Mesenteric fat pad (tissue), 1 donor: ENCODE data around the gene PES1. TPM values are rescaled to one million over a fixed set of nuclear protein-coding genes. Genes with fewer than 3 reads are reported as not detected.
"Not testable (repeated sequence)": the region's sequence is repeated elsewhere in the genome, so short reads cannot be mapped to it uniquely, and the experiment has no call there.

ENCODE experiments used
- DNase-seq: peaks from one replicate; pipeline ENCODE4 v3.0.0-alpha.2; 2020; ENCODE audit warnings: low spot score
- total RNA-seq: library from RNA; stranded (reverse); fragmentation: NEBNext Ultra II Directional; extraction: Animal tissue kit (Norgen Biotek cat#: 25700); gene quantifications from one replicate; pipeline ENCODE4 v1.2.1, GENCODE V29; 2021
- donor health status: DM: yes; HTN: yes; CAD: no.

The PES1 gene
- total RNA-seq, 1 donor from 2014 or later: 59.4 TPM

DNA sequence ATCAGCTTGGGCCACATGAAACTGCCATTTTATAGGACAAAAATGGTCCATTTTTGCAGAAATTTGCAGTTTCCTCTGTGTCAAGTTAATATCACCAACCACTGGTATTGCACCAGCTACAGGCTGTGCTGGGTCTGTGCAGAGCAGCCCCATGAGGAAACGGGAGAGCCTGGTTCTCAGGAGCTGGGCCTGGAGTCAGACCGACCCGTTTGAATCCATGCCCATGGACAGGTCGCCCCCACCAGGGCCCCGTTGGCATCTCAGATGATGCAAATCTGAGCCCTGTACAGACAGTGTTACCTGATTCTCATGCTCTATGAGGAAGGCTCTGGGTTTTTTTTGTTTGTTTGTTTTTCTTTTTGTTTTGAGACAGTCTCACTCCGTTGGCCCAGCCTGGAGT is 35.3 kb downstream of the PES1 start:
- no peak for DNase-seq

- DNase-seq: no peak
These were observed 36.2 kb downstream of the PES1 start for GRCh38 chr22:30555282-30556210.

- no peak for DNase-seq
These were observed 37.7 kb downstream of the PES1 start for GRCh38 chr22:30553971-30554370.

- DNase-seq: no peak
These were observed 39.0 kb downstream of the PES1 start for GRCh38 chr22:30552719-30553118.

DNA sequence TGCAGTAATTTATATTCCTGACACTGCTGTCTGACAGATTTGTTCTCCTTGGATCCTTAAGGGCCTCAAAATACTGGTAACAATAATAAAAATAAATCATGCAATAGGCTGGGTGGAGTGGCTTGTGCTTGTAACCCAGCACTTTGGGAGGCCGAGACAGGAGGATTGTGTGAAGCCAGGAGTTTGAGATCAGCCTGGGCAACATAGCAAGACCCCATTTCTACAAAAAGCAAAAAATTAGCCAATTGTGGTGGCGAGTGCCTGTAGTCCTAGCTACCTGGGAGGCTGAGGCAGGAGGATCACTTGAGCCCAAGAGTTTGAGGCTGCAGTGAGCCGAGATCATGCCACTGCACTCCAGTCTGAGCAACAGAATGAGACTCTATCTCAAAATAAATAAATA is 39.9 kb downstream of the PES1 start:
- not testable (repeated sequence) for DNase-seq

- DNase-seq: no peak
These were observed 44.5 kb downstream of the PES1 start for GRCh38 chr22:30547188-30547587.

GRCh38 chr22:30546616-30547015 is 45.1 kb downstream of the PES1 start, which contains the start of gene SEC14L6:
TSS of gene SEC14L6 (minus strand) at chr22:30546741. CDS start at chr22:30546682, 59 bp downstream.
- DNase-seq: no peak

GRCh38 chr22:30542811-30543188 is 48.9 kb downstream of the PES1 start:
- DNase-seq: no peak

DNA sequence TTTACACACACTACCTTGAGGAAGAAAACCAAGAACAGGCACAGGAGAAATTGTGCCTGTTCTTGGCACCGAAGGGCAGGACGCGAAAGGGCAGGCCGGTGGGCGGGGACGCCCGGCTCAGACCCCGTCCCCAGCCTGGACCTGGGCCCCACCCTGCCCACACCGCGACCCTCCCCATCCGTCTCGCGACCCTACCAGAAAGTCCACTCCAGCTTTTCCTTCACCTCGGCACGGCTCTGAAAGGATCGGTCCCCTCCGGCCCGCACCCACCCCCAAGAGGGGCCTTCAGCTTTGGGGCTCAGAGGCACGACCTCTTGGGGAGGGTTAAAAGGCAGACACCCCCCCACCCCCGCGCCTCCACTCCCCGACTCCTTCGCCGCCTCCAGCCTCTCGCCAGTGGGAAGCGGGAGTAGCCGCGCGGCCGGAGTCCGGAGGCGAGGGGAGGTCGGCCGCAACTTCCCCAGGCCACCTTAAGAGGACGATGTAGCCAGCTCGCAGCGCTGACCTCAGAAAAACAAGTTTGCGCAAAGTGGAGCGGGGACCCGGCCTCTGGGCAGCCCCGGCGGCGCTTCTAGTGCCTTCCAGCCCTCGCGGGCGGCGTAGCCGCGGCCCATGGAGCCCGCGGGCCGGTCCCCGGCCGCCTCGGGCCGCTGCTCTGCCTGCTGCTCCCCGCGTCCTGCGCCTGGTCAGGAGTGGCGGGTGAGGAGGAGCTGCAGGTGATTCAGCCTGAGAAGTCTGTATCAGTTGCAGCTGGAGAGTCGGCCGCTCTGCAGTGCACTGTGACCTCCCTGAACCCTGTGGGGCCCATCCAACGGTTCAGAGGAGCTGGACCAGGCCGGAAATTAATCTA is 49.5 kb downstream of the PES1 start:
- DNase-seq: no peak

GRCh38 chr22:30541511-30541910 is 50.2 kb downstream of the PES1 start:
- not testable (repeated sequence) for DNase-seq

GRCh38 chr22:30539368-30539767 is 52.3 kb downstream of the PES1 start:
- DNase-seq: no peak

DNA sequence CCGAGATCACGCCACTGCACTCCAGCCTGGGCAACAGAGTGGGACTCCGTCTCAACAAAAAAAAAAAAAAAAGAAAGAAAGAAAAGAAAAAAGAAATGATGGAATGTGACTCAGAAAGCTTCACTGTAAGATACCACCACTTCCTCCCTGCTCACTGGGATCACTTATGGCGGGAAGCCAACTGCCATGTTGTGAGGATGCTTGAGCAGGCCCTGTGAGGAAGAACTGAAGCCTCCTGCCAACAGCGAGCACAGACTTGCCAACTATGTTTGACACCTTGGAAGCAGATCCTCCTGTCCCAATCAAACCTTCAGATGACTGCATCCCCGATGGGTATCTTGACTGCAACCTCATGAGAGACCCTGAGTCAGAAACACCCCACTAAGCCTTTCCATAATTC is 53.4 kb downstream of the PES1 start:
- DNase-seq: no peak

GRCh38 chr22:30537083-30537731 is 54.5 kb downstream of the PES1 start:
- DNase-seq: no peak

DNA sequence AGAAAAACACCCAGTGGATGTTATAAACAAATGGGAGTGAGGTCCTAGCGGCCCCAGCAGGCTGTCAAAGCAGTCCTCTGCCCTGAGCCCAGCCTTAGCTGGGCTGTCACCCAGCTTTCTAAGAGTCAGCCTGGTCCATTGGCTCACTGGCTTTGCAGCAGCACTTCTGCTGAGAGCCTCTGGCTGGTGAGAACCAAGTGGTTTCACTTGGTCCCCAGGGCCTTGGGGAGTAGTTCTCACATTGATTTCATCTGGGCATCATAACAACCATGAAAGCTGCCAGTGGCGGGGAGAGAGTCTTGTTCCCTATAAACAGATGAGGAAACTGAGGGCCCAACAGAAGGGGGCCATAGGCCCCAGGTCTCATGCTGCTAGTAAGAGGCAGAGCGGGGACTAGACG is 56.5 kb downstream of the PES1 start:
- no peak for DNase-seq

DNA sequence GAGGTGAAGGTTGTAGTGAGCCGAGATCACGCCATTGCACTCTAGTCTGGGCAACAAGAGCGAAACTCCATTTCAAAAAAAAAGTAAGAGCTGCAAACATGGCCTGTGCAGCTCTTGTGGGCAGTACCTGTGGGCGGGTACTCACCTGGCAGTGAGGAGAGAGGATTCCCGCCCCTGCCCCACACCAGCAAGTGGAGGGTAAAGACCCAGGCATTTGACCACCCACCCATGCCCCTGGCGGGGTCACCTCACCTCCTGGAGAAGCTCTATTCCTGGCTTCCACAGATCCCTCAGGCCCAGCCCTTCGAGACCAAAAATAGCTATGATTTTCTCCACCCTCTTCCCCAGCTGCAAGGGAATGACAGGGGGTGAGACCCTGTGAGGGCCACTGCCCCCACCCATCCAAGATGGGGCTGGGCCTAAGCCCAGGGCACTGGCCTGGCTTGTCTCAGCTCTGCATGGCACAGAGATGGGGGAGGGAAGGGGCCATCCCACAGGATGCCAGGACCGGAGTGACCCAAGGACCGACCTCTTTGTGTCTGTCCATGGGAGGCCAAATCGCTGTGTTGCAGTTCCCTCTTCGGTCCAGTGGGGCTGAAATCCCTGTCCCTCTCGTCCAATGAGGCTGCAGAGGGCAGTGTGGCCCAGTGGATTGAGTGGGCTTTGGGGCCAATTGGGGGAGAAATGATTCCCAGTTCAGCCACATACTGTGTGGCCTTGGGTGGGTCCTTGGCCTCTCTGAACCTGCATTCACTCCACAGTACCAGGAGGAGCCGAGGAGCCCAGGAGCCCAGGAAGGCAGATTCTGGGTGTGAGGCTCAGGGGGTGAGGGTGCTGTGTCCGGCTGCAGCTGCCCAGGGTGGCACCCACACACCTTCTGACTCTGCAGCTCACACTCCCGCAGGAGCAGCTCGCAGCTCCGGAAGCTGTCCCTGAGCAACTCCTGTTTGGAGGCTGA is 59.8 kb downstream of the PES1 start:
- DNase-seq: no peak

DNA sequence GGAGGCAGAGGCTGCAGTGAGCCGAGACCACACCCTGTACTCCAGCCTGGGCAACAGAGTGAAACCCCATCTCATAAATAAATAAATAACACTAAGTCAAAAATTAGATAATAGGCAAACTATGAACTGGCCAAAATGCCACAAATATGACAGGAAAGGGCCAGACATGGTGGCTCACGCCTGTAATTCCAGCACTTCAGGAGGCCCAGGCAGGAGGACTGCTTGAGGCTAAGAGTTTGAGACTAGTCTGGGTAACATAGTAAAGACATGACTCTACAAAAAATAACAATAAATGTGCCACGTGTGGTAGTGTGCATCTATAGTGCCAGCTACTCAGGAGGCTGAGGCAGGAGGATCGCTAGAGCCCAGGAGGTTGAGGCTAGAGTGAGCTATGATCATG is 65.1 kb downstream of the PES1 start:
- no peak for DNase-seq
